Ishikawa (cell line): ENCODE measurements around the gene CERS5.

Experiments
- CEBPB ChIP-seq: IDR thresholded peaks from 2 replicates; pipeline ENCODE4 v1.6.1; 2012
- CREB1 ChIP-seq: IDR thresholded peaks from 2 replicates; pipeline ENCODE4 v1.6.1; 2012; ENCODE audit warnings: low read depth
- EGR1 ChIP-seq: IDR thresholded peaks from 2 replicates; pipeline ENCODE4 v1.6.1; 2012
- EP300 ChIP-seq: IDR thresholded peaks from 2 replicates; pipeline ENCODE4 v1.6.1; 2012; ENCODE audit warnings: borderline replicate concordance
- FOXM1 ChIP-seq: IDR thresholded peaks from 2 replicates; pipeline ENCODE4 v1.6.1; 2012; ENCODE audit warnings: low read depth, borderline replicate concordance
- MAX ChIP-seq: IDR thresholded peaks from 2 replicates; pipeline ENCODE4 v1.6.1; 2012
- NFIC ChIP-seq: IDR thresholded peaks from 2 replicates; pipeline ENCODE4 v1.6.1; 2012
- RAD21 ChIP-seq: IDR thresholded peaks from 2 replicates; pipeline ENCODE4 v1.6.1; 2012; ENCODE audit warnings: low read depth
- TAF1 ChIP-seq: IDR thresholded peaks from 2 replicates; pipeline ENCODE4 v1.6.1; 2012; ENCODE audit warnings: low read depth, mild to moderate bottlenecking
- TCF12 ChIP-seq: IDR thresholded peaks from 2 replicates; pipeline ENCODE4 v1.6.1; 2012; ENCODE audit warnings: low read depth
- TEAD4 ChIP-seq: IDR thresholded peaks from 2 replicates; pipeline ENCODE4 v1.6.1; 2012
- USF1 ChIP-seq: IDR thresholded peaks from 2 replicates; pipeline ENCODE4 v1.6.1; 2012
- YY1 ChIP-seq: IDR thresholded peaks from 2 replicates; pipeline ENCODE4 v1.6.1; 2012; ENCODE audit warnings: low read depth
- ZBTB7A ChIP-seq: IDR thresholded peaks from 2 replicates; pipeline ENCODE4 v1.6.1; 2012; ENCODE audit warnings: low read depth
- TF ChIP-seq, protein P1 (sequence below): IDR thresholded peaks from 2 replicates; pipeline ENCODE4 v1.6.1; 2012; ENCODE audit warnings: low read depth, mild to moderate bottlenecking

The CERS5 gene

GRCh38 chr12:50097952-50098351, 69.2 kb downstream of the CERS5 start:
- TF ChIP-seq FOXM1 (no peak), USF1 (no peak), TCF12 (no peak), CREB1 (no peak)

DNA sequence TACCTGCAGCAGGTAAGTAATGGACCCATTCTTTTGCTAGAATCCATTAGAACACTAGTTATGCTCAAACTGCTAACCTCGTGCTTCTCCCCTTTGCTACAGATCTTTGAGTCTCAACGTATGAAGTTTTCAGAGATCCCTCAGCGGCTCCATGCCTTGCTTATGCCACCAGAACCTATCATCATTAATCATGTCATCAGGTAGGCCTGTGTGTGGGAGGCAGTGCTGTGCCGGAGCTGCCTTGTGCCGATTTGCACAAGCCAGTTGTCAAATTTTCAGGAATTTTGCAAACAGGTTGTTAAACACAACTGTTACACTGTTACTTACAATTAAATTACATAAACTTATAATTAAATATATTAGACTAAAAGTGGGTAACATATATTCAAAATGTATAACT, 76.8 kb downstream of the CERS5 start:
- TF ChIP-seq TEAD4 (no peak), CREB1 (no peak), FOXM1 (no peak), NFIC (no peak), EP300 (no peak), TCF12 (no peak), CEBPB (no peak), USF1 (no peak), EGR1 (no peak), TAF1 (no peak), MAX (no peak), YY1 (no peak), RAD21 (no peak), ZBTB7A (no peak)
- TF ChIP-seq, protein P1, sequence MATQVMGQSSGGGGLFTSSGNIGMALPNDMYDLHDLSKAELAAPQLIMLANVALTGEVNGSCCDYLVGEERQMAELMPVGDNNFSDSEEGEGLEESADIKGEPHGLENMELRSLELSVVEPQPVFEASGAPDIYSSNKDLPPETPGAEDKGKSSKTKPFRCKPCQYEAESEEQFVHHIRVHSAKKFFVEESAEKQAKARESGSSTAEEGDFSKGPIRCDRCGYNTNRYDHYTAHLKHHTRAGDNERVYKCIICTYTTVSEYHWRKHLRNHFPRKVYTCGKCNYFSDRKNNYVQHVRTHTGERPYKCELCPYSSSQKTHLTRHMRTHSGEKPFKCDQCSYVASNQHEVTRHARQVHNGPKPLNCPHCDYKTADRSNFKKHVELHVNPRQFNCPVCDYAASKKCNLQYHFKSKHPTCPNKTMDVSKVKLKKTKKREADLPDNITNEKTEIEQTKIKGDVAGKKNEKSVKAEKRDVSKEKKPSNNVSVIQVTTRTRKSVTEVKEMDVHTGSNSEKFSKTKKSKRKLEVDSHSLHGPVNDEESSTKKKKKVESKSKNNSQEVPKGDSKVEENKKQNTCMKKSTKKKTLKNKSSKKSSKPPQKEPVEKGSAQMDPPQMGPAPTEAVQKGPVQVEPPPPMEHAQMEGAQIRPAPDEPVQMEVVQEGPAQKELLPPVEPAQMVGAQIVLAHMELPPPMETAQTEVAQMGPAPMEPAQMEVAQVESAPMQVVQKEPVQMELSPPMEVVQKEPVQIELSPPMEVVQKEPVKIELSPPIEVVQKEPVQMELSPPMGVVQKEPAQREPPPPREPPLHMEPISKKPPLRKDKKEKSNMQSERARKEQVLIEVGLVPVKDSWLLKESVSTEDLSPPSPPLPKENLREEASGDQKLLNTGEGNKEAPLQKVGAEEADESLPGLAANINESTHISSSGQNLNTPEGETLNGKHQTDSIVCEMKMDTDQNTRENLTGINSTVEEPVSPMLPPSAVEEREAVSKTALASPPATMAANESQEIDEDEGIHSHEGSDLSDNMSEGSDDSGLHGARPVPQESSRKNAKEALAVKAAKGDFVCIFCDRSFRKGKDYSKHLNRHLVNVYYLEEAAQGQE: no peak

DNA sequence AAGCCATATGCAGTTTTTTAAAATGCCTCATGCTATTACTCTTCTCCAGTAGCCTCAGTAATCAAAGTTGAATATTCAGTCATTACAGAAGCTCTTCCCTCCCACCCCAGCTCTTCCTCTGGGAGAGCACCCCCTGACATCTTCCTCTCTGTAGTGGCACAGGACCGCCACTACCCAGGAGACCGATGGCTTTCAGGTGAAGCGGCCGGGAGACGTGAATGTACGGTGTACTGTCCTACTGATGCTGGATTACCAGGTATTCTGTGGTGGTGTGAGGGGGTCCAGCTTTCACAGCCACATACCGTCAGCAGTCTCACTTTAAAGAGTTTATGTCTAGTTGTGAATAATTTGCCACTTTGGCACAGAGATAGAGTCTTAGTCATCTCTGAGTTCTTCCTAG, 77.4 kb downstream of the CERS5 start:
- no peak for TF ChIP-seq CREB1
- TF ChIP-seq FOXM1: no peak
- TF ChIP-seq ZBTB7A: no peak
- no peak for TF ChIP-seq NFIC

GRCh38 chr12:50088577-50089335, 78.4 kb downstream of the CERS5 start:
- TF ChIP-seq RAD21 (peak; percentile 74), USF1 (no peak)

GRCh38 chr12:50087995-50088394, 79.2 kb downstream of the CERS5 start:
- TF ChIP-seq TEAD4 (no peak), CREB1 (no peak), USF1 (no peak), CEBPB (no peak)

DNA sequence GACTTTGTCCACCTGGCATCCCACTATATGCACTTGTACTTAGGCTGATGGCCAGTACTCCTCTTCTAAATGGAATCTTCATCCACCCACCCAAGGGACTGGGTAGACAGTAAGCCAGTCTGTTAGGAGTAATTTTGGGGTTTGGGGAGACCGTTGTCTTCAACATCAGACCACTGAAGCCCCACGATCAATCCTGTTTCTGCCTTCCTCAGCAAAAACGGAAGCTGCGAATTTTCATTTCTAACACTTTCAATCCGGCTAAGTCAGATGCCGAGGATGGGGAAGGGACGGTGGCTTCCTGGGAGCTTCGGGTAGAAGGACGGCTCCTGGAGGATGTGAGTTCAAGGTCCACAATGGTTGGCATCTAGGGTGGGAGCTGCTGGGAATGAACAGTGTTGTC, 80.0 kb downstream of the CERS5 start:
- TF ChIP-seq CREB1 (no peak), MAX (no peak), RAD21 (no peak), TCF12 (no peak), TEAD4 (no peak), CEBPB (no peak), YY1 (no peak), EGR1 (no peak), TAF1 (no peak), USF1 (no peak), FOXM1 (no peak), EP300 (no peak), NFIC (no peak), ZBTB7A (no peak)
- TF ChIP-seq, protein P1: no peak
